ENCODE measurements around the gene RANBP17. TPM values are rescaled to one million over a fixed set of nuclear protein-coding genes. Genes with fewer than 3 reads are reported as not detected.

The RANBP17 gene
- total RNA-seq, 1 experiment from 2014 or later: 19.0 TPM

DNA sequence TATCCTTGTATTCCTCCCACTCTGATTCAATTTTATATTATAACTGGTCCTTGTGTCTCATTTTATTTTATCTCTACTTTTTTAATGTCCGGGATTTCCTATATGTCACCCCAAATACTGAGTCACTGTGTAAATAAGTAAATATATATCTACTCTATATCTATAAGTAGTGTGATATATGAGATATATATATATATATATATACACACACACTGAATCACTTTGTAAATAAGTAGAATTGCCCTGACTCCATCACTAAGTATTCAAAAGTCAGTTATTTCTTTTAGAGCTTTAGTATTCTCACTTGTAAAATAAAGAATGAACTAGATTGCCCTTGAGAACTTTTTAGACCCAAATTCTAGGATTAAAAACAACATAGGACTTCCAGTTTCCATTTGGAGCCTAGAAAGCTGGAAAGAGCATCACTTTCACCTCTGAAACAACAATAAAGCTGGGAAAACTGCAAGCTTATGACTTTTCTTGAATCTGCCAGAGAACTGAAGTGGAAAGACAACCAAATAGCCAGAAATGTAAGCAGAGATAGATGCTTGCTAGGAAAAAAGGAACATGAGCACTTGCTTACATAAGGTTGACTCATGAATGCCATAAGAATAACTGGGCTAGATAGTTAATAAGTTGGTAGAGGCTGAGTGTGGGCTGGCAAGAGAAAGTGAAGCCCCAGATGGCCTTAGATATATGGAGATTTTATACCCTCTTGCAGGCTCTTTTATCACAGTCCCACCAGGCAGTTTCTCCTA lies 276.1 kb downstream of the RANBP17 start:
- Mint-ChIP-seq H3K9me3 (ENCODE audit: unreplicated experiment) (no peaks in the 10 kb centered on the region), H3K36me3 (ENCODE audit: insufficient read depth, unreplicated experiment) (no peaks in the 10 kb centered on the region)
- POLR2A ChIA-PET: no interaction called here

DNA sequence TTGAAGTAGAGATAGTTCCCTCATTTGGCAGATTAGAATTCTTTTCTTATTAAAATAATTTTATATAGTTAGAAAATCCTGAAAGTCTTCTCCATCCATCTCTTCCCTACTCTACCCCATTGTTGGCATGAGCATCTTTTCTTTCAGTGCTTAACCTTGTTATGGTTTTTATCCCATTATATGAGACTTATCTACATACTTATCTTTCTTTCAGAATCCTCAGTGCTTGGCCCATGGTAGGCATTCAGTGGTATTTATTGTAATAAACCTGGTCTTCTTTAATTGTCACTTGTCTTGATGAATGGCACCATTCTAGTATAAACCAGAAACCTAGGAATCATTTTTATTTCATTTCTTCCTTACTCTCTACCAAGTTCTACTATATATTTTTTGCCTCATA lies 277.4 kb downstream of the RANBP17 start:
- no TSS peak for BruUV-seq (replicated peaks)
- H3K4me3 Mint-ChIP-seq (ENCODE audit: unreplicated experiment): no peak overlapping the region
- no peaks in the 10 kb centered on the region for H3K27me3 Mint-ChIP-seq (ENCODE audit: insufficient read depth, unreplicated experiment)
- ChIA-PET CTCF (no interaction called here), POLR2A (no interaction called here)
- no peak overlapping the region for H3K27ac Mint-ChIP-seq (ENCODE audit: low read depth, unreplicated experiment)
- TF ChIP-seq, protein P1, sequence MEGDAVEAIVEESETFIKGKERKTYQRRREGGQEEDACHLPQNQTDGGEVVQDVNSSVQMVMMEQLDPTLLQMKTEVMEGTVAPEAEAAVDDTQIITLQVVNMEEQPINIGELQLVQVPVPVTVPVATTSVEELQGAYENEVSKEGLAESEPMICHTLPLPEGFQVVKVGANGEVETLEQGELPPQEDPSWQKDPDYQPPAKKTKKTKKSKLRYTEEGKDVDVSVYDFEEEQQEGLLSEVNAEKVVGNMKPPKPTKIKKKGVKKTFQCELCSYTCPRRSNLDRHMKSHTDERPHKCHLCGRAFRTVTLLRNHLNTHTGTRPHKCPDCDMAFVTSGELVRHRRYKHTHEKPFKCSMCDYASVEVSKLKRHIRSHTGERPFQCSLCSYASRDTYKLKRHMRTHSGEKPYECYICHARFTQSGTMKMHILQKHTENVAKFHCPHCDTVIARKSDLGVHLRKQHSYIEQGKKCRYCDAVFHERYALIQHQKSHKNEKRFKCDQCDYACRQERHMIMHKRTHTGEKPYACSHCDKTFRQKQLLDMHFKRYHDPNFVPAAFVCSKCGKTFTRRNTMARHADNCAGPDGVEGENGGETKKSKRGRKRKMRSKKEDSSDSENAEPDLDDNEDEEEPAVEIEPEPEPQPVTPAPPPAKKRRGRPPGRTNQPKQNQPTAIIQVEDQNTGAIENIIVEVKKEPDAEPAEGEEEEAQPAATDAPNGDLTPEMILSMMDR (IDR thresholded peaks at IDR 0.05; ENCODE audit: unreplicated experiment): no peak
- H3K4me1 Mint-ChIP-seq (ENCODE audit: insufficient read depth, unreplicated experiment): no peaks in the 10 kb centered on the region
- H3K9me3 Mint-ChIP-seq (ENCODE audit: unreplicated experiment): no peaks in the 10 kb centered on the region
- intact Hi-C loops (cut with micrococcal nuclease): no loop called here
- DNase-seq (ENCODE audit: unreplicated experiment): no peak
- H3K36me3 Mint-ChIP-seq (ENCODE audit: insufficient read depth, unreplicated experiment): no peaks in the 10 kb centered on the region

More for the DNA sequence above, 276.1 kb downstream of the RANBP17 start:
- Mint-ChIP-seq H3K4me3 (ENCODE audit: unreplicated experiment) (no peak overlapping the region), H3K27ac (ENCODE audit: low read depth, unreplicated experiment) (no peak overlapping the region), H3K4me1 (ENCODE audit: insufficient read depth, unreplicated experiment) (no peaks in the 10 kb centered on the region), H3K27me3 (ENCODE audit: insufficient read depth, unreplicated experiment) (no peaks in the 10 kb centered on the region)
- no TSS peak for BruUV-seq (replicated peaks)
- TF ChIP-seq, protein P1 (IDR thresholded peaks at IDR 0.05; ENCODE audit: unreplicated experiment): no peak
- CTCF ChIA-PET: interaction anchor here (0.7 kb wide), 1 partner anchor 30 kb away, joined by 3 read pairs; no protein-coding TSS in a partner anchor
- intact Hi-C loops (cut with micrococcal nuclease): no loop called here
- peak; percentile 9 for DNase-seq (ENCODE audit: unreplicated experiment)

GRCh38 chr5:171142617-171143016 lies 280.8 kb downstream of the RANBP17 start:
- H3K4me1 Mint-ChIP-seq (ENCODE audit: insufficient read depth, unreplicated experiment): no peaks in the 10 kb centered on the region
- H3K4me3 Mint-ChIP-seq (ENCODE audit: unreplicated experiment): no peak overlapping the region
- ChIA-PET CTCF (interaction anchor here (0.7 kb wide), 1 partner anchor 1394 kb away, joined by 3 read pairs; no protein-coding TSS in a partner anchor), POLR2A (no interaction called here)
- no peak overlapping the region for H3K27ac Mint-ChIP-seq (ENCODE audit: low read depth, unreplicated experiment)
- H3K9me3 Mint-ChIP-seq (ENCODE audit: unreplicated experiment): no peaks in the 10 kb centered on the region
- no TSS peak for BruUV-seq (replicated peaks)
- no peak for DNase-seq (ENCODE audit: unreplicated experiment)
- intact Hi-C loops (cut with micrococcal nuclease): no loop called here
- no peaks in the 10 kb centered on the region for H3K27me3 Mint-ChIP-seq (ENCODE audit: insufficient read depth, unreplicated experiment)
- no peaks in the 10 kb centered on the region for H3K36me3 Mint-ChIP-seq (ENCODE audit: insufficient read depth, unreplicated experiment)
- TF ChIP-seq, protein P1 (IDR thresholded peaks at IDR 0.05; ENCODE audit: unreplicated experiment): no peak

GRCh38 chr5:171143171-171143570 lies 281.4 kb downstream of the RANBP17 start:
- H3K4me1 Mint-ChIP-seq (ENCODE audit: insufficient read depth, unreplicated experiment): no peaks in the 10 kb centered on the region
- H3K9me3 Mint-ChIP-seq (ENCODE audit: unreplicated experiment): no peaks in the 10 kb centered on the region
- POLR2A ChIA-PET: no interaction called here
- no TSS peak for BruUV-seq (replicated peaks)
- DNase-seq (ENCODE audit: unreplicated experiment): no peak
- no peak overlapping the region for H3K4me3 Mint-ChIP-seq (ENCODE audit: unreplicated experiment)
- intact Hi-C loops (cut with micrococcal nuclease): no loop called here
- no peaks in the 10 kb centered on the region for H3K36me3 Mint-ChIP-seq (ENCODE audit: insufficient read depth, unreplicated experiment)
- no peaks in the 10 kb centered on the region for H3K27me3 Mint-ChIP-seq (ENCODE audit: insufficient read depth, unreplicated experiment)
- CTCF ChIA-PET: no interaction called here
- no peak overlapping the region for H3K27ac Mint-ChIP-seq (ENCODE audit: low read depth, unreplicated experiment)
- TF ChIP-seq, protein P1 (IDR thresholded peaks at IDR 0.05; ENCODE audit: unreplicated experiment): no peak
